HG03520 (cell line): Measurements from ENCODE around the gene CAPN7.

Source experiments
- ATAC-seq: cut with Tn5 transposase; IDR thresholded peaks from one replicate; pipeline ENCODE4 v1.9.1; 2021; ENCODE audit warnings: mild to moderate bottlenecking, moderate library complexity; ENCODE audit not compliant: unreplicated experiment

CAPN7 gene

DNA sequence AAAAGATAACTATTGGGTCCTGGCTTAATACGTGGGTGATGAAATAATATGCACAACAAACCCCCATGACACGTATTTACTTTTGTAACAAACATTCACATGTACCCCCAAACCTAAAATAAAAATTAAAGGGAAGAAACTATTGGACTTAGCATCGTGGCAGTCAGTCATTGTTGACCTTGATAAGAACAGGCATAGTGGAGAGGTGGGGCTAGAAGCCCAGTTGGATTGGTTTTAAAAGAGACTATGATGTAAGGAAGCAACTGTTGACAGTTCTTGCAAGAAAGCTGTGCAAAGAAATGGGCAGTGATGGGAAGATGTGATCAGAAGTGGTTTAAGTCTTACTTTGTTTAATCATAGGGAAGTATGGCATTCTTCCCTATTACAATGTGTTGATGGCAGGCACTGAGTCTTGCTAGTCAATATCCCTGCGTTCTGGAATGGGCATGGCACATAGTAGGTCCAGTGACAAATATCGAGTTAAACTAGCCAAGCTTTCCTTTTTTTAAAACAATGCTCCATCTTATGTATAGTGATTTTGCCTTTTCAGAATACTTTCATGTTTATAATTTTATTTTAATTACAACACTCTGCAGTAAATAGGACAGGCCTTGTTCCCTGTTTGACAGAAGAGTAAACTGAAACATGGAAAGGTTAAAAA lies 37.9 kb downstream of the CAPN7 start:
- ATAC-seq: no peak

DNA sequence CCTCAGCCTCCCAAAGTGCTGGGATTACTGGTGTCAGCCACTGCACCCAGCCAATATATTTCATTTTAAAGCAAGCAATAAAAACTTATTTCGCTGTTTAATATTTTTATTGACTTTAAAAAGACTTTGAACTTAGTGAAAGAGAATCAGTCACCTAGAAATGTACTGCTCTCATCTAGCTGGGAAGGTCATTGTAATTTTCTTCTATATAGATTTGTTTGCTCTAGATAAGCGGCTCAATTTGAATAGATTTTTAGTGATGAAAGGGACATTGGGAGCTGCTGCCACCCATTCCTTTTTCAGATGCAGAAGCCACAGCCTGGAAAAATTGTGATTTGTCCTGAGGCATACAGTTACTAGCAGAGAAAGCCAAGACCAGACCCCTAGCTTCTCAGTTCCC lies 40.1 kb downstream of the CAPN7 start:
- ATAC-seq: no peak

DNA sequence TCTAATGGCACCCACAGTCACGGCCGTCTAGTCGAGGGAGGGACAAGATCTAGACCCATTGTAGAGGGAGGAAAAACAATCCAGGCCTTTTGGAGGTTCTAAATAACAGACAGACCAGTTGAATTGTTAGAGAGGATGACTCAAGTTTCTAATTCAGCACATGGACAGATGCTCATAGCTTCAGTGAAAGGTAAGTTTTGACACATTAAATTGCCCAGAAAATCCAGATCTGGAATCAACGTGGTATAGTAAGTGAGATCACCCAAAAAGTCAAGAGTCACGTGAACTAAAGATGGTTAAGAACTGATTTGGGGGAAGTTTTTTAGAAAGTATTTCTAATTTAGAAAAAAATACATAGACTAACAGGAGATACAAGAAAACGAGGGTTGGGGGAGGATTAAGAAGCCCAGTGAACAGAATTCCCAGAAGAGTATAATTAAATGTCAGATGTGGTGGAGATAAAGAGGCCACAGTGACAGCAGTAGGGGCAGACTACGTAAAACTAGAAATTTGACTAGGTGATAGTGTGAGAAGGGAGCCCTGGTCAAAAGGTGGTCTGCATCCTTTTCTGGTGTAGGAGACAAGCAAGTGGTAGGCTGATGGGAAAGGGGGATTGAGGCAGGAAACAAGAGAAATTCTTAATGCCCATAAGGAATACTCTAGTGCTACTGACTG lies 47.1 kb downstream of the CAPN7 start:
- ATAC-seq: no peak

DNA sequence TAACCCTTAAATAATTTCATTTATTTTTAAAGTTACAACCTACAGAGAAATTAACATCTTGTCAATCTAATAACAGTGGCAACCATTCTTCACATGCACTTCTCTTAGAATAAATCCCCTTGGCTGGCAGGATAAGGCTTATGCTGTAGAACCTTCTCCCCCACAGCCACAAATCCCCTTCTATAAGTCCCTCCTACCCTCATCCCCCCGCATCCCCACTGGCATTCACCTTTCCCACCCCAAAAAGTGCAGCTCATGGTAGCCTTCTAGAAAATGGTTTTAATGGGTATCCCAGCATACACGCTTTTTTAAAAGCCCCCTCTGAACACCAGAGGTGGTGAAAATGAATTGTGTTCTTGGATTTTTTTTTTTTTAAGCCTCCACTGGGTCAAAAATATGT lies 49.2 kb downstream of the CAPN7 start:
- no peak for ATAC-seq

DNA sequence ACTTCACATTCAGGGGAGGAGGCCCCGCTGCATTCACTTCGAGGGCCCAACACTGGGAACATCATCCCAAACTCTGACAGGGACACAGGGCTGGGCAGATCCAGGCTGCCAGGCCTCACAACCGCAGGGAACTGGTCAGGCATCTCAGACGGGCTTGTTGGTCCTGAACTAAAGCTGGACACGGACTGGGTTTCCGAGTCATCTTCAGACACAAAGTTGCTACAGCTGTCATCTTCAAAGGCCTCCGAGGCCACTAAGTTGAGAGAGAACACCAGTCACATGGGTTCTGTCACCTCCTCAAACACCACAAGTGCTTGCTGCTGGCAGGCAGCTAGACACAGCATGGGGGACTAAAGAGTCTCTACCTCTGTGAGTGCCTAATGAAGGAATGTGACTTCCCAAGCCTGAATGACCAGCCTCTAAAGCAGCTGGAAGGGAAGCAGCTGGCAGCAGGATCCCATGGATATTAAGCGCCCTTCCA lies 50.9 kb downstream of the CAPN7 start:
- ATAC-seq: no peak

DNA sequence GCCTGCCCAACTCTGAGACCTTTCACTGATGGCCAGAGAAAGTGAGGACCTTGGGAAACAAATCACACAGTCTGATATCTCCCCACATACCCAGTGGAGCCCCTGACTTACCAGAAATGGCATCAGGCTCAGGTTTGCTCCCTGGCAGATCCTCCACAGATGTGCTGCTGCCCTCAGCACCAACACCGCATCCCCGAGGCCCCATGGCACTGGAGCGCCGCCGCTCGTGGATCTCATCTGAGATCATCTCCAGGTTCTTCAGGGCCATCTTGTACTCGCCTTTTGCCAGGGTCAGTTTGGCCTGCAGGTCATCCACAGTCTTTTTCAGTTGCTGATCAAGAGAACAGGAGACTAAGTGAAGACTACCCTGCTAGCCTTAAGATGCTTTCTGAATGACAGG lies 52.7 kb downstream of the CAPN7 start:
- ATAC-seq: no peak

DNA sequence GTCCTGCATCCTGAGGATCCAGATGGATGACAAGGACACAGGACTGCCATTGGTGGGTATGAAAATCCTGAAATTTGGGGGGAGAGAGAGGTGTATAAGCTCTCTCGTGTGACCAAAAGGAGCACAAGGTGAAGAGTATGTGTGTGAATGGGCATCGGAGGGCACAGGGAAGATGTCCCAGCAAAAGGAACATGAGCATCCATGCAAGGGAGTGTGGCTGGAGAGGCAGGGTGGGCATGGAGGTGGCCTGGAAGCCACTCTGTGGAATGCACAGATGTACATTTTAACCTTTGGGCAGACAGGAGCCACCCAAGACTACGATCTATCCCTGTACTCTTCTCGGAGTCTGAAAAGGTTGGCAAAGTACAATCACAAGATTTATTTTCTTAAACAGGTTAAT lies 54.5 kb downstream of the CAPN7 start:
- ATAC-seq: no peak

DNA sequence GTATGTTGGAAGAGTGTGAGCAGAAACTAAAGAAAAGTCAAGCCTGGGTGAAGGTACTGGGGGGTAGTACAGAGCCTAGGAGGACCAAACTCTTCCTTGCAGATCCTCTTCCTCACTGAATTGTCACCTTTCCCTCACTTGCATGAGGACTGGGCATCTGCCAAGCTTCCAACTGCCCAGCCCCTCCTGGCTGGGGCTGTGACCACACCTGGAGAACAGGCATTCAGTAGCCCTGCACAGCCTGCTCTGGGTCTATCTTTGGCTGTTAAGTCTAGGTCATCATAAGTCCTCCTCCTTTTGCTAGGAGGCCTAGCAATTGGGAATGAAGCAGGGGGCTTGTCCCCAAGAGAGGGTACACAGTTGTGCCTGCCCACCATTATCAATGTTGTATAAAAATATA lies 55.2 kb downstream of the CAPN7 start:
- no peak for ATAC-seq

DNA sequence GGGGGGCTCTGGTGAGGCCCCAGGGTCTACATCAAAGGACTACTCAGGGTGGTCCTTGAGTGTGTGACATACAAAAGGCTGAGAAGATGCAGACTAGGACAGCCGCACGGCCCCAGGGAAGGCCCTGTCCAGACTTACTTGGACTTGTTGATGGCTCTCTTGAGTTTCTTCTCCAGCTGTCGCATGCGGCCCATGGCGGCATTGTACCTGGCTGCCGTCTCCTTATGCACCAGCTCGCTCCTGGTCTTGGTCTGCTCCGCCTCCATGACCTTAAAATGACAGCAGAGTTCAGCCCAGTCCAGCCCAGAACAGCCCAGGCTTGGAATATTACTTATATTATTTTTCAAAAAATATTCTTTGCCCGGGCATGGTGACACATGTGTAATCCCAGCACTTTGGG lies 56.0 kb downstream of the CAPN7 start:
- ATAC-seq: no peak

DNA sequence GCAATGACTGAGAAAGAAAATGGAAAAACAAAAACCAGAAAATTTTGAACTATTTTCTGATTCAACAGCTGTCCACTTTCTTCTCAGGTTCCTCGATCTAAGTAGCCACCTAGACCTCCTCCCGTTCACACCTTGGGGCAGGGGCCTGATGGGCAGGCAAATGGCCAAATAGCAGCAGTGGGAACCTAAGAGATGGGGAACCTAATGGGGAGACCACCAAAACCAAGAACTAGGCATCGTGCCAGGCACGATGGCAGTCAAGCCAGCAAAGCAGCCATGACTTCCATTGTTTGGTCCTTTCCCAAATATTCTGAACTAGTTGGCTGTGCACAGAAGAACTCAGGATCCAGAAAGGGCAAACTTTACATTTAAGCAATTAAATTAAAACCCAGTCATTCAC lies 57.1 kb downstream of the CAPN7 start:
- ATAC-seq: no peak

DNA sequence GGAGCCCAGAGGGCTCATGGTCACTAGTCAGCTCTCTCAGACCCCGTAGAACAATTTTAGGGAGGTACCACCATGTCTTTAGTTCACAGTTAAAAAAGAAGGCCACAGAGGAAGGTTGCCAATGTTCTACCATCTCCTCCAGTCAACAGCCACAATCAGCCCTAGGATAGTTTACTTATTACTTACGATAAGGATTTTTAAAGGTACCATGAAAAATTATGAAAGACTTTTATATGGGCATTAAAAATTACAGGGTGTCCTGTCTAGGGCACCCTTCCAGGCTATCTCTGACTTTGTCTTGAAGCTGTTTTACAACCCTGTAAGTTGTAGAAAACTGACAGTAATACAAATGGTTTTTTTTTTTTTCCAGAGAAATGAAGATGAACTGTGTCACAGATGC lies 57.9 kb downstream of the CAPN7 start:
- no peak for ATAC-seq

DNA sequence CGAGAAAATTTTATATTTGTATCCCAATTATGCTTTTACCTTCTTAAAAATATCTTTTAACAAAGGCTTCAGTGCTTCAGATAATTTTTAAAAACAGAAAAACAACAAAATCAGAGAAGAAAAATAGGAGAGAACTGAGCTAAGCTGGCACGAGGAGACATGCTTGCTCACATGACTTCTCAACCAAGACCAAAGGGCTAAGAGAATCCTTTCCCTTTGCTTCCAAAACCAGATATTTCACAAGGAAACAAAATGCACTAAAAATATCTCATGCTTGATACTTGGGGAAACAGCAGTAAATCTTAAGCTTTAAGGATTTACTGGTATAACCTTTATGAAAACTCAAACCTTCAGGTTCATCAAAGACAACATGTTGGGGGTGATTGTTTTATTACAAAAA lies 58.4 kb downstream of the CAPN7 start:
- ATAC-seq: no peak

DNA sequence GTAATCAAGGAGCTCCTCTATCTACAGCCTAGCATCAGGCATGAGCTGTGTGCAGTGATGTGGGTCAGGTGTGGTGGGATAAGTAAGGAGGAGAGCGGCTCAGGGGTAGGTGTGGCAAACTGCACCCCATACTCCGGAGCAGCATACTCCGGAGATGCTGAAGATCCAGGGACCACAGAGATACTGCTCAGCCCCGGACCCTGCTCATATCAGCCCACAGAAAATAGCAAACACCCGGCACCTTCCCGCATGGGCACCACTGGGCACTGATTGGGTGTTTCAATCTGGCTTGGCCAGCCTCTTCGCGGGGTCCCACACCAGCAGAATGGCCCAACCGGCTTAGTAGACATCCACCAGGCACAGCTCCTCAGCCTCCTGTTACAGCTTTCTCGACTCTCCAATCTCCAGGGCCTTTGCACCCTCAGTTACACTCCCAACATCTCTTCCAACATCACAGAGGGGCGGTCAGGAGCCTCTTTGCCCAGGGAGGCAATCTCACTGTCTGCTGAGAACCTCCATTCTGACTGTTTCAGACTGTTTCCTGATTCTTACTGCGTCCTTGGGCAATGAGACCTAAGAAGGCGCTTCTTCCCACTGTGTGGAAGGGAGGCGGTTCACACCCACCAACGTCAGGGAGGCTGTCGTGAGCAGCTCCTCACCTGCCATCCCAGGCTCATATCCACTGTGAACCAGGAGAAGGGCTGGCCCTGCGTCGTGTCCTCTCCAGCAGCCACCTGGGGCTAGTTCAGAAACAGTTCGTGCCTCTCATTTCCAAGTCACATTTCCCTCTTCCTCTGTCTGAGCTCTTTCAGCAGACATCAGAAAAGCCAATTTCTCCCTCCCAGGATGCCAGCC lies 59.8 kb downstream of the CAPN7 start:
- ATAC-seq: no peak

DNA sequence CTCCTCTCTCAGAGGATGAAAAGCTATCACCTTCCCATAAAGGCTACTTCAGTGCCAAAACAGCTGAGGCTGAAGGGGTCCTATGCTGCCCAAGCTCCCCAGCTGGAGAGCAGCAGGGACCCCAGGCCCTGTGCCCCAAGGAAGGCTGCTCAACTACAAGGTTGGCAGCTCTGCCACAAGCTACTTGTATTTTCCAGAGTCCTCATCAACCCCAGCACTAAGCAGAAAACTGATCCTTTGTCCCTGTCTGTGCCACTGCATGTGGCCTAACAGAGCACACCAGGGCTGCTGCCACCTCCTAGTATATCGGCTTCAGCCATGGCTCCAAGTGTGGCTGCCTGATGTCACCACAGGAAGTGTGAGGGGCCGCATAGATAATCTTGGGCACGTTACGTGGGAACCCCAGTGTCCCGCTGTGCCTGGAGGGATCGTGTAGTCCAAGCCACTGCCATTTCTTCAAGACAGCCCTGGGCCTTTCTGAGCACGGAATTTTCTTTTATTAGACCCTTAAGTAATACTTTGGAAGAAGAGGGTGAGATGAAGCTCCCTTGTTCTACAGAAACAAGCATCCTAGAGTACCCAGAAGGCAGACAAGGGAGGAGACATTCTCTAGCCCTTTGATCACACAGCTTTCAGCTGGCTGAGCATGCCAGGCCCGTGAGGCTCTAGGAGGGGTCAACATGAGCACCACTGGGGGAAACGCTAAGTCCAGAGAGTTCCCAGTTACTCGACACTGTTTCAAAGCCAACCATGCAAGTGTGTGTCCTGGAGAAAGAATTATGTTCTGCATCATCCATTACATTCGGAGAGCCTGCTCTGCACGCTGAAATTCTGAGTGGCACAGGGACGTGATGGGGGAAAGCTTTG lies 60.7 kb downstream of the CAPN7 start:
- no peak for ATAC-seq

DNA sequence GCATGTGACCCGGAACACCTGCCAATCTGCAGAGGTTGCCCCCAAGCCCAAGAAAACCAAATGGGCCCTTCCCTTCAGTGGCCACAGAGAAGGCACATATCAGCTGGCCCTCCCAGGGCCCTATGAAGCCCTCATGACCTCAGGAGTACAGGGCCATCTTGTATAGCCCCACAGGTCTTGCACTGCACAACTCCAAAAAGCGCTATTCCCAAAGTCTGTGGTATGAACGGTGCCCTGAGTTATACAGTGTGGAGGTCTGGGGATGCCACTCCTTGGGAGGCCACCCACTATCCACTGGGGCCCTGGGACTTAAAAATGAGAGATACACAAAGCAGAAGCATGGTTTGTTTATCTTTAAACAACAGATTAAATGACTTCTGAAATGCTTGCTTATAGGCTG lies 61.5 kb downstream of the CAPN7 start:
- ATAC-seq: no peak

DNA sequence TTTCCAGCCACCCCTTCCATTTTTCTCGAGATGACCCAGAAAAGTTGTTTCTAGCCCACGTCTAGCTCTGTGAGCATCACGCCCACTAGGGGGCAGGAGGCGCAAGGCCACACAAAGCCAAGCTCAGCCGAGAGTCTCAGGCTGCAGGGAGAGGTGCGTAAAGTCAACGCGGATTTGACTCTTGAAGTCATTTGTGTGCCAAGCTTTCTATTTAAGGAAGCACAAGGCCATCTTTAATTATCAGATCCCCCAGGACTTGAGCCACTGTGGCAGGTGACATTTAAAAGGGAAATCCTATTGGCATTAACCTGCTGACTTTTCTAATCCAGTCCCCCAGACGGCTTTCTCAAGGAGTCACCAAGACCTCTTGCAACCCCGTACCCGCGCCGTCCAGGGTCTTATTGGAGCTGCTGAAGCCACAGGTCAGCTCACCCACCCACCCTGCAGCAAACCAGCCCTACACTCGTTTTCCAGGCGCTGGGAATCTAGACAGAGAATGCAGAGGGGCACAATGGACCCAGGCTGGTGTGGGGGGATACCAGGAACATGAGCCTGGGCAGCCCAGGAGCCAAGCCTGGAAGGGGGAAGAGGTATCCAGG lies 62.1 kb downstream of the CAPN7 start:
- peak; percentile 47 for ATAC-seq

DNA sequence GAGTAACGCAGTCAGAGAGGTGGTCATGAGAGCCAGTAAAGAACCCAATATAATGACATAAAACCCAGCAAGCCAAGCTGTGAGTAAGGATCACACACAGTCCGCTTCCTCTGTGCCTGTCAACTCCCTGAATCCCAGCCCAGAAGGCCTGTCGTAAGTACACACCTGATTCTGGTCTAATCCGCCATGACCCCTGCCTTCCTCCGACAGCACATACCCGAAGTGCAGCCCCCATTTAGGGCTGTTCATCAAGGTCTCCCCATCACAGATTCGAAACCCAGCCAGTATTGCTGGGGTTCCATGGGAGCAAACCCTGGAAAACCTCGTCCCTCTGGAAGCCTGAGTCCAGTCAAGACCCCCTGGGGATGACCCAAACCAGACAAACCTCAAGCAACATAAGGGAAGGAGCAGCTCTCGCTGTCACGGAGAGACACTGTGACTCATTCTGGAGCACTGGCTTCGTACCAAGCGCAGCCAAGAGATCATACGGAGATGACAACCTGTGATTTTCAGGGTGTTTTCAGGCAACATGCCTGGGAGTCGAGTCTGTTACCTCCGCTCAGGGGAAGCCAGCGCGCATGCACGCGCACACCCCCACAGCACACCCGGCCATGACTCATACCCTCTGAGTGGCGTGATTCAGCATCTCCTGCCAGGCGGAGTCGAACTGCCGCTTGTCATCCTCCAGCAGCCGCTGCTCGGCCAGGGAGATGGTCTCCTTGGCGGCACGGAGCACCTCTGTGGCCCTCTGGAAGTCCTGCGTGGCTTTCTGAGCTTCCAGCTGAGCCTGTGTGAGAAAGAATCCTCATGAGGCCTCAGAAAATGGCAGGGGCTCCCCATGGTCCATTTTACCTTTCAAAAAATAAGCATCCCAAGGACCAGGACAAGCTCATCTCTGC lies 63.3 kb downstream of the CAPN7 start:
- peak; percentile 68 for ATAC-seq

DNA sequence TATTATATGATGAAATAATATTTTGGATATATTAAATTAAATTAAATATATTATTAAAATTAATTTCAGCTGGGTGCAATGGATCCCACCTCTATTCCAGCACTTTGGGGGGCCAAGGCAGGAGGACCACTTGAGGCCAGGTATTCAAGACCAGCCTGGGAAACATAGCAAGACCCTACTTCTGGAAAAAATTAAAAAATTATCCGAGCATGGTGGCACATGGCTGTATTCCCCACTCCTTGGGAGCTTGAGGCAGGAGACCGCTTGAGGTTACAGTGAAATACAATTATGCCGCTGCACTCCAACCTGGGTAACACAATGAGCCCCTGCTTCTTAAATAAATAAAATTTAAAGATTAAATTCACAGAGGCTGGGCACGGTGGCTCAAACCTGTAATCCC lies 65.0 kb downstream of the CAPN7 start:
- no peak for ATAC-seq

DNA sequence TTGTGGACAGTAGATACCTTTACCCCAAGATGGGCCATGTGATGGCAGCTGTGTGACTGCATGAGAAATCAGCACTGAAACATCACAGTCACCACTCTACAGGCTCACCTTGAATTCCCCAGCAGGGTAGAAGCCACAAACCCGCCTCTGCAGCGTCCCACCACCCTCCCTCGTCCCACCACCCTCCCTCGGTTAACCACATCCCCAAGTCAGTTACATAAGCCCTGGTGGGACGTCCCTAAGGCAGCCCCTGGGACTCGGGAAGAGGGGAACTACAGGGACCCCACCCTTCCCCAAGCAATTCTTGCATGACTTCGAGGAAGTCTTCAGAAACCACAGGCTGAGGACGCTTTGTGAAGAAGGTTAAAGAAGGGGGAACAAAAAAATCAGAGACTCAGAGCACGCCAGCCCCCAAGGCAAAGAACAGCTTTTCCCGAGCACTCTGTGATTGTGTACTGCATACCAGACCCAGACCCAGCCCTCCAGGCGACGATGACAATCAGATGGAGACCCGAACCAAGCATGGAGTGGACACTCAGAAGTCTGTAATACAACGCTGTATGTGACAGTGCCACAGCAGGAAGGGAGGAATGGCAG lies 65.8 kb downstream of the CAPN7 start:
- peak; percentile 45 for ATAC-seq
